HG03457 (cell line): ENCODE data around the gene IGF1.
"Not testable (repeated sequence)": the region's sequence is repeated elsewhere in the genome, so short reads cannot be mapped to it uniquely, and the experiment has no call there.

Experiments used
- ATAC-seq: cut with Tn5 transposase; IDR thresholded peaks from one replicate; pipeline ENCODE4 v1.9.1; 2021; ENCODE audit warnings: moderate number of reproducible peaks; ENCODE audit not compliant: unreplicated experiment

Gene IGF1

GRCh38 chr12:102396276-102396675 lies 84.1 kb downstream of the IGF1 start:
- ATAC-seq: no peak

GRCh38 chr12:102394200-102394599 lies 86.2 kb downstream of the IGF1 start:
- ATAC-seq: no peak

GRCh38 chr12:102390068-102390467 lies 90.3 kb downstream of the IGF1 start:
- ATAC-seq: no peak

GRCh38 chr12:102388469-102388868 lies 91.9 kb downstream of the IGF1 start:
- no peak for ATAC-seq

GRCh38 chr12:102385343-102385742 lies 95.0 kb downstream of the IGF1 start:
- ATAC-seq: no peak

GRCh38 chr12:102379346-102380162 lies 100.8 kb downstream of the IGF1 start:
- ATAC-seq: no peak

GRCh38 chr12:102376781-102377180 lies 103.6 kb downstream of the IGF1 start:
- no peak for ATAC-seq

GRCh38 chr12:102376181-102376747 lies 104.1 kb downstream of the IGF1 start:
- no peak for ATAC-seq

- no peak for ATAC-seq
Observed at GRCh38 chr12:102374190-102374589, 106.2 kb downstream of the IGF1 start.

GRCh38 chr12:102372087-102372486 lies 108.3 kb downstream of the IGF1 start:
- no peak for ATAC-seq

- no peak for ATAC-seq
Observed at GRCh38 chr12:102371165-102371564, 109.2 kb downstream of the IGF1 start.

GRCh38 chr12:102369876-102370275 lies 110.5 kb downstream of the IGF1 start:
- no peak for ATAC-seq

GRCh38 chr12:102365365-102365764 lies 115.0 kb downstream of the IGF1 start:
- no peak for ATAC-seq

- no peak for ATAC-seq
Observed at GRCh38 chr12:102364709-102365108, 115.7 kb downstream of the IGF1 start.

GRCh38 chr12:102356690-102357089 lies 123.7 kb downstream of the IGF1 start:
- ATAC-seq: no peak

GRCh38 chr12:102354281-102354680 lies 126.1 kb downstream of the IGF1 start:
- ATAC-seq: not testable (repeated sequence)

GRCh38 chr12:102351322-102351721 lies 129.0 kb downstream of the IGF1 start:
- no peak for ATAC-seq

GRCh38 chr12:102350070-102350469 lies 130.3 kb downstream of the IGF1 start:
- no peak for ATAC-seq

- ATAC-seq: no peak
Observed at GRCh38 chr12:102349079-102349478, 131.3 kb downstream of the IGF1 start.

- ATAC-seq: no peak
Observed at GRCh38 chr12:102347811-102348210, 132.6 kb downstream of the IGF1 start.
